Activated CD8-positive, alpha-beta T cell treated with anti-CD3 and anti-CD28 coated beads, Interleukin-2, amount 10 ng/mL, durations not matched to agents 7 days and 5 days (primary cell): ENCODE measurements around the gene ITGA11. TPM values are rescaled to one million over a fixed set of nuclear protein-coding genes. Genes with fewer than 3 reads are reported as not detected.

Experiments
- ATAC-seq: fragments of 150-1000 bp; cut with Tn5 transposase; one replicate; pipeline ENCODE4 v1.10.0; 2021; ENCODE audit warnings: moderate library complexity
- CTCF ChIA-PET: fragments of 350-600 bp; sonication (Branson Sonifier 250); formaldehyde crosslinking; loops from one replicate; lab custom pipeline; 2021; ENCODE audit warnings: antibody characterized with exemption; lab: Charles Lee
- POLR2A ChIA-PET: fragments of 350-600 bp; sonication (Branson Sonifier 250); formaldehyde crosslinking; loops from one replicate; lab custom pipeline; 2021; ENCODE audit warnings: antibody characterized with exemption; lab: Charles Lee
- DNase-seq: peaks from one replicate; pipeline ENCODE4 v3.0.0-alpha.2; 2020
- H3K27ac Mint-ChIP-seq: one replicate; pipeline ENCODE4 v1.8.0; 2021; ENCODE audit warnings: mild to moderate bottlenecking, mixed read lengths
- H3K27me3 Mint-ChIP-seq: one replicate; pipeline ENCODE4 v1.8.0; 2021; ENCODE audit warnings: low read depth, mixed read lengths
- H3K36me3 Mint-ChIP-seq: one replicate; pipeline ENCODE4 v1.8.0; 2021; ENCODE audit warnings: low read depth, mixed read lengths
- H3K4me1 Mint-ChIP-seq: one replicate; pipeline ENCODE4 v1.8.0; 2021; ENCODE audit warnings: low read depth, mixed read lengths
- H3K4me3 Mint-ChIP-seq: one replicate; pipeline ENCODE4 v1.8.0; 2021; ENCODE audit warnings: mild to moderate bottlenecking, mixed read lengths
- H3K9me3 Mint-ChIP-seq: one replicate; pipeline ENCODE4 v1.8.0; 2022; ENCODE audit warnings: mixed read lengths; ENCODE audit not compliant: insufficient read depth
- total RNA-seq, 2 experiments: library from RNA; stranded (reverse); gene quantifications; one replicate each; pipeline ENCODE4 v1.2.3, GENCODE V29; 2021

ITGA11 gene
- total RNA-seq, 2 experiments from 2014 or later: 0.18 to 0.39 TPM

DNA sequence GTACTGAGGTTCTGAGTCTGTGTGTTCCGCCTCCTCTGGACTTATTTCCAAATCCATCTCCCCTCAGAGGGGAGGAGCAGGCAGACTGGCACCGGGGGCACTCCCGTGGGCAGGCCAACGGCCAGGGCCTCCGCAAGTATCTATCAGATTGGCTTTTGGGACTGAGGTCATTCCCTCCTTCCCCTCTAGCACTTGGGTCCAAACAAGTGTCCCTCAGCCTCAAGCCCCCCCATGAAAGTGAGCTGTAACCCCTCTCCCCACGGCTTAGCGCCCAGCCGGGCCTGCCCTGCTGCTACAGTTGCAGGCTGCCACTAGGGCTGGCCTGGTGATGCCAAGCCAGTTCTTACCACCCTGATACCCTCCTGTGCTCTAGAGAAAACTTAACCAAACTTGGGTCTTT, 17.4 kb downstream of the ITGA11 start:
- no peaks in the 10 kb centered on the region for H3K4me1 Mint-ChIP-seq

DNA sequence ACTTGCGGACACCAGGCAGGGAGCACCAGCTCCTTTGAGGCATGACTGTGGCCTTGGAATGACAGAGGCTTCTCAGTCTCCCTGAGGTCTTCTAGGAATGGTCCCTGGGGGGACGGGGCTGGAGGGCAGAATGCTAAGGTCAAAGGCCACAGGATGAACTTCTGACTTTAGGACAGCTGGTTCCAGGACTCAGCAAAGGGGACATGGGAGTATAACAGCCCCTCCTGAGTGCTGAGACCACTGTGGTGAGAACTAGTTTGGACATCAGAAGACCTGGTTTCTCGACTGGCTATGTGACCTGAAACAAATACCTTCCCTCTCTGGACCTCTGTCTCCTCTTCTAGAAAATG, 17.8 kb downstream of the ITGA11 start:
- no peak for ATAC-seq
- no peaks in the 10 kb centered on the region for H3K9me3 Mint-ChIP-seq
- no peak overlapping the region for H3K27ac Mint-ChIP-seq
- no peaks in the 10 kb centered on the region for H3K4me1 Mint-ChIP-seq
- no peak overlapping the region for H3K4me3 Mint-ChIP-seq
- ChIA-PET CTCF (no interaction called here), POLR2A (no interaction called here)
- DNase-seq: no peak
- no peaks in the 10 kb centered on the region for H3K36me3 Mint-ChIP-seq
- H3K27me3 Mint-ChIP-seq: peaks cover 2% of the 10 kb centered on the region

More for the DNA sequence above, 17.4 kb downstream of the ITGA11 start:
- ChIA-PET POLR2A (no interaction called here), CTCF (no interaction called here)
- ATAC-seq (no peak), DNase-seq (no peak)
- Mint-ChIP-seq H3K36me3 (no peaks in the 10 kb centered on the region), H3K4me3 (no peak overlapping the region), H3K9me3 (no peaks in the 10 kb centered on the region), H3K27ac (no peak overlapping the region), H3K27me3 (peaks cover 2% of the 10 kb centered on the region)

DNA sequence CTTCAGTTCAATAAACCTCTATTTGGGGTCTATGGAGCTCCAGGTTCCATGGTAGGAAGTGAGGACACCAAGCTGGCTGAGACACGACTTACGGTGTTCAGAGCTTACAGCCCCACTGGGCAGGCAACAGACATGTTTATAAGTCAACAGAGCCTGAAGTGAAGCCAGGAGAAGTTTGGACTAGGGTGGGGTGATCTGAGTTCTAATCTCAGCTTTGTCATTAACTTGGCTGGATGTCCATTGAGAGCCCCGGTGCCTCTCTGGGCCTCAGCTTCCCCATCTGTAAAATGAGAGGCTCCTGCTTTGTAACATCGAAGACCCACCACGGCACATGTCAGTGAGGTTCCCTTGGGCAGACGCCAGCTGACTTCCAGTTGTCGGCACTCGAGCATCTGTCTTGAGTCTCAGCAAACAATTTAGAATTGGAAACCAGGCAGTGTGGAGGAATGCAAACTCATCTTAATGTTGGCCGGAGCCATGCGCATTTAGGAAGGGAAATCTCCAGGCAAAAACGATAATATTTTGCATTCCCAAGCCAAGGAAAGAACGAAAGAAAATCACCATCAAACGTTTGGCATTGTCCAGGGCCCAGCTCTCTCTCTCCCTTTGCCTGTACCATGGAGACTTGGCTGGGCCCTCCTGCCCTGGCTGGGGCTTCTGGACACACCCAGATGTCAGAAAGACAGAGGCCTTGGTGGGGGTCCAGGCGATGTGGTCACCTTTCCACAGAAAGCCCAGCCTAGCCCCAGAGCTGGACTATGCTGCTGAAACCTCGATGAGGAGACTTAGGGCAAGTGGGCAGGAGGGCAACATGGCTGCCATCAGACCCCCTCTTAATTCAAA, 18.4 kb downstream of the ITGA11 start:
- no peak overlapping the region for H3K27ac Mint-ChIP-seq
- ATAC-seq (no peak), DNase-seq (no peak)
- ChIA-PET POLR2A (no interaction called here), CTCF (no interaction called here)
- peaks cover 2% of the 10 kb centered on the region for H3K27me3 Mint-ChIP-seq
- H3K9me3 Mint-ChIP-seq: no peaks in the 10 kb centered on the region
- no peak overlapping the region for H3K4me3 Mint-ChIP-seq
- H3K4me1 Mint-ChIP-seq: no peaks in the 10 kb centered on the region
- H3K36me3 Mint-ChIP-seq: no peaks in the 10 kb centered on the region

DNA sequence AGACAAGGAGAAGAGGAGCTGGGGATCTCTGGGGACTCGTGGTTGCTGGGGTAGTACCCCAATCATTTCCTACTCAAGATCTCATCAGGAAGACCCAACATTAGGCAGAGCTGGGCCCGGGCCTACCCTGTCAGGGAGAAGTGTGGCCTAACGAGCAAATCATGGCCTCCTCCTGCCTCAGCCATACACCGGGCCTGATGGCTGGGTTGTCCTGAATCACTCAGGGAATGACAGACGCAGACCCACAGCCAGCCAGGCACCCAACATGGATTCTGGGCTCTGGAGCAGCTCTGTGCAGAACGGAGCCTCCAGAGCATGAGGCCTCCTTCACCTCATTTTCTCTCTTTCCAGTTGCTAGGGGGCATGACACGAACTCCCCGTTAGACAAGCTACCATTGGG, 19.7 kb downstream of the ITGA11 start:
- DNase-seq: no peak
- Mint-ChIP-seq H3K9me3 (no peaks in the 10 kb centered on the region), H3K27me3 (peaks cover 4% of the 10 kb centered on the region), H3K4me1 (peaks cover 3% of the 10 kb centered on the region), H3K27ac (no peak overlapping the region), H3K4me3 (no peak overlapping the region), H3K36me3 (no peaks in the 10 kb centered on the region)
- ChIA-PET POLR2A (interaction anchor here (0.9 kb wide), 1 partner anchor 135 kb away, joined by 4 read pairs; the partner anchor contains the start of gene FEM1B), CTCF (no interaction called here)
- no peak for ATAC-seq

DNA sequence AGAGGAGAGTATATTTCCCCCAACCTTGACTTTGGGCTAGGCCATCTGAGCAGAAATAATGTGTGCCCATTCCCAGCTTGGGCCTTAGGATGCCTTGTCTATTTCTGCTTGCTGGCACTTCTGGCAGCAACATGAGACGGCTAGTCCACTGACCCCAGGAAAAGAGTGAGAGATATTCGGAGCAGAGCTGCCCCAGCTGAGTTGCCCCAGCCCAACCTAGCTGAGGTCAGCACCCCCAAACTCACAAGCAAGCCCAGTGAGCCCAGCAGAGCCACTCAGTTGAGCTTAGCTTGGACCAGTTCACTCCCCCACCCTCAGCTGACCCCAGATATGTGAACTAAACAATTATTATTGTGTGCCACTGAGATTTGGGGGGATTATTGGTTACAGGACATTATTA, 20.2 kb downstream of the ITGA11 start:
- H3K9me3 Mint-ChIP-seq: no peaks in the 10 kb centered on the region
- H3K27me3 Mint-ChIP-seq: peaks cover 4% of the 10 kb centered on the region
- H3K36me3 Mint-ChIP-seq: no peaks in the 10 kb centered on the region
- no peak overlapping the region for H3K27ac Mint-ChIP-seq
- ChIA-PET POLR2A (interaction anchor here (0.9 kb wide), 1 partner anchor 135 kb away, joined by 4 read pairs; the partner anchor contains the start of gene FEM1B), CTCF (no interaction called here)
- peaks cover 3% of the 10 kb centered on the region for H3K4me1 Mint-ChIP-seq
- H3K4me3 Mint-ChIP-seq: no peak overlapping the region
- DNase-seq: no peak
- no peak for ATAC-seq

DNA sequence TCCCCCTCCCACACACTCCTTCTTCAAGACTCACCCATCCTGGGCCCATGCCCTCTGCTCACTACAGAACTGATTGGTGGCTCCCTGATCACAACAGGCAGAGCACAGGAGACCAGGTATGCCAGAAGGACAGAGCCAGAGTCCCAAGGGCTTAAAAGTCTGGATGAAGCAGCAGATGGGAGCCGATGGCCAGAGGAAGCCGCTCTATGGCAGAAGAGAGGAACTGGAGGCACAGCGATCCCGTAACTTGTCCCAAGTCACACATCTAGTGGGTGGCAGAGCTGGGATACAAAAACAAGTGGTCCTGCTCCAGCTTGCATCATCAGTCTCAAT, 20.7 kb downstream of the ITGA11 start:
- Mint-ChIP-seq H3K36me3 (no peaks in the 10 kb centered on the region), H3K9me3 (no peaks in the 10 kb centered on the region), H3K4me3 (no peak overlapping the region), H3K4me1 (peaks cover 3% of the 10 kb centered on the region), H3K27me3 (peaks cover 4% of the 10 kb centered on the region), H3K27ac (no peak overlapping the region)
- ChIA-PET CTCF (no interaction called here), POLR2A (no interaction called here)
- DNase-seq (no peak), ATAC-seq (no peak)

DNA sequence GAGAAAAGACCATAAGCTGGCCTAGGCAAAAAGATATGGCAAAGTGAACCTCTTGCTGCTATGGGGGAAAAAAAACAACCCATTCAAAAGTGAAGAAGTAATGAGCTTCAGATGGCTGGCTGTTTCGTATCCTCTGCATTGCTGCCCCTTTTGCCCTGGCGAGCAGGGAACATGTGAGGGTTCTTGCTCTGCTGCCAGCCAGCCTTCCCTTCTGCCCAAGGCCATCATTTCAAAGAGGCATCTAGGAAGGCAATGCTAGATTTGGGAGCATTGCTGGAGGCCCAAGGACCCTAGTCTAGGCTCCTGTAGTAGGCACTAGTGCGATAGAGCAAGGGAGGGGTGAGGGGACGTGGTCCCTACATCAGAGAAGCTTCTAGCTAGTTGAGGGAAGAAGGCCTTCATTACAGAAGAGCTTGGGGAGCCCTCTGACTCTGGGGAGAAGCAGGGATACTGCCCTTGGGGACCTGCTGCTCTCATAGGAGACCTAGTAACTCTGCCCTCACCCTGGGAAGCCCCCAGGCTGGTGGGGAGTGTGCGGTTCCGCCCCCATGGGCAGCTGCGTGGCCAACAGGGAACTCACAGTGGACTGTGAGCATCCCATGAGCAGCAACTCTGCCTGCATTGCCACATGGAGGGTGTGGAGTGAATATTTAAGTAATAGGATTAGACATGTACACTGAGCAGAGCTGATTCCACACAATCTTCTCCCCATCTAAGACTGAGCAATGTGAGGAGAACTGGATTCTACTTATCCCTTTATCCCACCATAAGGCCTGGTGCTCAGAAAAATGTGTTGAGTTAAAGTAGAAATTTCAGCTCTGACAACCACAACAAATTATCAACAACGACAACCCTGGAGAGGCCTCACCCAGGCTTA, 21.3 kb downstream of the ITGA11 start:
- Mint-ChIP-seq H3K27ac (no peak overlapping the region), H3K9me3 (no peaks in the 10 kb centered on the region), H3K27me3 (peaks cover 4% of the 10 kb centered on the region), H3K4me3 (no peak overlapping the region), H3K4me1 (peaks cover 3% of the 10 kb centered on the region), H3K36me3 (no peaks in the 10 kb centered on the region)
- ChIA-PET POLR2A (no interaction called here), CTCF (no interaction called here)
- DNase-seq: no peak
- no peak for ATAC-seq

DNA sequence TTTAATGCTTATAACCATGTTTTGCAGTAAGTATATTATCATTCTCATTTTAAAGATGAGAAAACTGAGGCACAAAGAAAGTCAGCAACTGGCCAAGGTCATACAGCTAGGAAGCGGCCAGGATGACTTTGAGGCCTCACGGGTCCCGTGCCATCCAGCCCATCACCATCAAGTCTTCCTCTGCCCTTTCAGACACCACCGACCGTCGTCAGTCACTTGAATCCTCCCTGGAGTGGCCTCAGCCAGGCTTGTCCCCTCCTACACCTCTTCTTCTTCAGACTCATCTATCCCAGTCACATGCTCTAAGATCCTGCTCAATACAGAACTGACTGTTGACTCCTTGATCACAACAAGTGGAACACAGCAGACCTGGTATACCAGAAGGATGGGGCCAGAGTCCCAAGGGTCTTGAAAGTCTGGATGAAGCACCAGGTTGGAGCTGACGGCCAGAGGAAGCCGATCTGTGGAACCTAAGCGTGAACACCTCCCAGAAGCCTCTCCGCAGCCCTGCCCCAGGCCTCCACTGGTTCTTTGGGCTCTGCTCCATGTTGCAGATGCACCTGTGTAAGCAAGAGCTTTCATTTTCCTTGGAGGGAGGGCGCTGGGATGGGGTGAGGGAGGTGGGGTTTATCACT, 22.1 kb downstream of the ITGA11 start:
- ChIA-PET POLR2A (no interaction called here), CTCF (interaction anchor here (2.5 kb wide), 1 partner anchor 103 kb away, joined by 8 read pairs; no protein-coding TSS in a partner anchor)
- H3K4me3 Mint-ChIP-seq: no peak overlapping the region
- no peak overlapping the region for H3K27ac Mint-ChIP-seq
- no peaks in the 10 kb centered on the region for H3K9me3 Mint-ChIP-seq
- ATAC-seq (no peak), DNase-seq (no peak)
- peaks cover 3% of the 10 kb centered on the region for H3K4me1 Mint-ChIP-seq
- peaks cover 4% of the 10 kb centered on the region for H3K27me3 Mint-ChIP-seq
- H3K36me3 Mint-ChIP-seq: no peaks in the 10 kb centered on the region

DNA sequence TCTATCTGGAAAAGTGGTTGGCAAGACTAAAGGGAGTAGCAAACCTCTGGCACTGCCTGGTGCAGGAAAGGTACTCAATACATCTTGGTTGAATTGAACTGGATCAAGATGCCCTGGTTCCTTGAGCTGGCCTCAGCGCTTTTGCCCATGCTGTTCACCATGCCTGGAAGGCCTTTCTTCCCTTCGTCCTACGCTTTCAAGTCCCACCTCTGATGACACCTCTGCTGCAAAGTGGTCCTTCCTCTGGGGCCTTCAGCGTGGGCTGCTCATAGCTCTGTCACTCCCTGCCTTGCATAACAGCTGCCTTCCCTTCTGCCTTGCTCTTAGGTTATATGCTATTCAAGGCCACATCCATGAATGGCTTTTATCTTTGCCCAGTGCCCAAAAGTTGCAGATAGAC, 23.0 kb downstream of the ITGA11 start:
- POLR2A ChIA-PET: no interaction called here
- H3K4me3 Mint-ChIP-seq: no peak overlapping the region
- CTCF ChIA-PET: interaction anchor here (2.5 kb wide), 1 partner anchor 102 kb away, joined by 8 read pairs; no protein-coding TSS in a partner anchor

DNA sequence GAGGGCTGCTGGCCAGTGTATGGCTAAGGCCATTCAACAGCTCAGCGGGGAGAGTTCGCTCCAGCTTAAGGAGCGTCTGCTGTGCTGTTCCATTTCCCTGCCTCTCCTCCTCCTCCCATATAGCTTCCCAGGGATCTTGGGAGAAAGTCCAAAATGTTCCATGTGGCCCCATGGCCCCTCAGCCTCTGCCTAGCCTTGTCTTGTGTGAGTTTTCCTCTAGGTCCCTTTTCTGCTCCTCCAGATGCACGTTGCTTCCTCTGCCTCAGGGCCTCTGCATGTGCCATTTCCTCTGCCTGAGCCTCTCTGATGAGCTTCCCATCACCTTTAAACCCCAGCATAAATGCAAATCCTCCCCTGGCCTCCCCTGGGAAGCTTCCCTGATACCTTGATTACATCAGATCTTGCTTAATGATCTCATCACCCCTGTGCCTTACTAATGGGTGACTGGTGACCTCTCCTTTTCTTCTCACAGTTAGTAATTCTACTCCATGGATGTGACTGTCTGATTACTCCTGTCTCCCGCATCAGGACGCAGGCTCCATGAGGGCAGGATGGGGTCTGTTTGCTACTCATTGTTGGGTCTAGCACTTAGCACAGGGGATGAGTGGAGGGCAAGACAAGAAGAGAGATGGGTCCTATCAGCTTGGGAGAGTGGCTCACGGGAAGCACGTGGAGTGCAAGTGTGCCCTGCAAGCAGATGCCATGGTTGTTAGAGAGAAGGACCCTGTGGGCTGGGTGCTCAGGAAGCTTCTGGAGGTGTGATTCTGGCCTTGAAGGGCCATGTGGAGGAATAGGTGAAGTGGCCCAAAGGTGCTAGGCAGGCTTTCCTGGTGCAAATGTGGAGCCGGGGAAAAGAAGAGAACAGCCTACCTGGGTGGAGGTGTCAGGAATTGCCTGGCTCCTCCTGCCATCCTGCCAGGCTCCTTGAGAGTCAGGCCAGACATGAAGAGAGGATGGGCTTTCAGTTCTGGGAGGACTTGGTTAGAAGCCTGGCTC, 23.8 kb downstream of the ITGA11 start:
- POLR2A ChIA-PET: interaction anchor here (0.6 kb wide), 1 partner anchor 179 kb away, joined by 3 read pairs; the partner anchor contains the start of gene CLN6
- Mint-ChIP-seq H3K9me3 (no peaks in the 10 kb centered on the region), H3K36me3 (no peaks in the 10 kb centered on the region), H3K4me3 (no peak overlapping the region), H3K27me3 (peaks cover 4% of the 10 kb centered on the region), H3K4me1 (peaks cover 3% of the 10 kb centered on the region), H3K27ac (no peak overlapping the region)
- ATAC-seq (no peak), DNase-seq (no peak)
- CTCF ChIA-PET: interaction anchor here (2.5 kb wide), 1 partner anchor 102 kb away, joined by 8 read pairs; no protein-coding TSS in a partner anchor

More for the DNA sequence above, 23.0 kb downstream of the ITGA11 start:
- no peaks in the 10 kb centered on the region for H3K36me3 Mint-ChIP-seq
- ATAC-seq (no peak), DNase-seq (no peak)
- H3K4me1 Mint-ChIP-seq: peaks cover 3% of the 10 kb centered on the region
- no peaks in the 10 kb centered on the region for H3K9me3 Mint-ChIP-seq
- no peak overlapping the region for H3K27ac Mint-ChIP-seq
- H3K27me3 Mint-ChIP-seq: peaks cover 4% of the 10 kb centered on the region
